K562 (cell line): ENCODE results near the gene SCGB2B2. TPM values are rescaled to one million over a fixed set of nuclear protein-coding genes. Genes with fewer than 3 reads are reported as not detected.

ENCODE experiments used
- ATAC-seq: fragments of 200-7000 bp; cut with Tn5 transposase; 3 replicates; pipeline ENCODE4 v1.9.1; 2020; ENCODE audit warnings: moderate library complexity
- BruUV-seq: library from RNA; stranded (reverse); fragments of 400-500 nt; replicated peaks from 2 replicates; lab custom pipeline; 2021; lab: Mats Ljungman, UMichigan
- CTCF ChIA-PET: fragments of 300-600 bp; formaldehyde crosslinking; extraction: SDS; loops from one replicate; lab custom pipeline; 2021; ENCODE audit warnings: low intra/inter-chr PET ratio; lab: Yijun Ruan, JAX
- POLR2A ChIA-PET: fragments of 300-600, 350-650 bp; sonication (Branson Sonifier 250); formaldehyde crosslinking; extraction: SDS; loops from one replicate; lab custom pipeline; 2021; ENCODE audit warnings: antibody characterized with exemption, inconsistent platforms; lab: Yijun Ruan, JAX
- DNase-seq, 4 experiments: peaks; one replicate each; pipeline versions ENCODE4 v3.0.0 to v3.0.0-alpha.2; 2011 to 2018; ENCODE audit warnings: low spot score in 3 of 4, mixed read lengths in 3 of 4; ENCODE audit errors: extremely low read depth in 1 of 4
- FAIRE-seq: peaks from 2 replicates; lab custom pipeline; 2011; peaks lifted over from hg19 to GRCh38; lab: Jason Lieb, UNC
- H2AFZ ChIP-seq: 2 replicates; pipeline ENCODE4 v1.6.0; 2011; ENCODE audit warnings: low read depth, low read length, control low read depth, inconsistent platforms
- H3K27ac ChIP-seq: fragments of 200-600 bp; 3 replicates; pipeline ENCODE4 v1.8.0; 2011; ENCODE audit warnings: low read depth, mild to moderate bottlenecking, control low read depth, inconsistent platforms, low read length, moderate library complexity, mixed read lengths; ENCODE audit errors: extremely low read depth
- H3K27me3 ChIP-seq, 2 experiments: fragments of 300-600 bp in 1 of 2; 2 replicates in 1 of 2; 3 replicates in 1 of 2; pipeline versions ENCODE4 v1.6.0 to v1.8.0; 2011; ENCODE audit warnings: inconsistent platforms in 2 of 2, low read length in 2 of 2, mild to moderate bottlenecking in 1 of 2, mixed read lengths in 1 of 2, moderate library complexity in 1 of 2; ENCODE audit not compliant: control insufficient read depth in 2 of 2, insufficient read depth in 2 of 2
- H3K36me3 ChIP-seq: fragments of 300-600 bp; 3 replicates; pipeline ENCODE4 v1.8.0; 2011; ENCODE audit warnings: mild to moderate bottlenecking, low read length, inconsistent platforms; ENCODE audit not compliant: control insufficient read depth, insufficient read depth
- H3K4me1 ChIP-seq, 2 experiments: fragments of 200-600 bp in 1 of 2; replicated peaks in 1 of 2; 2 replicates in 1 of 2; 3 replicates in 1 of 2; pipeline versions ENCODE4 v1.5.1 to v1.8.0; 2011; ENCODE audit warnings: inconsistent platforms in 2 of 2, low read length in 2 of 2, mild to moderate bottlenecking in 1 of 2, mixed read lengths in 1 of 2, moderate library complexity in 1 of 2; ENCODE audit not compliant: control insufficient read depth in 2 of 2, insufficient read depth in 2 of 2
- H3K4me2 ChIP-seq: 2 replicates; pipeline ENCODE4 v1.6.1; 2011; ENCODE audit warnings: low read length, control low read depth, inconsistent platforms, mixed read lengths; ENCODE audit not compliant: insufficient read depth
- H3K4me3 ChIP-seq: fragments of 200-600 bp; sonication (generic), shearing (Covaris generic); 2 replicates; pipeline ENCODE4 v1.5.1; 2016; ENCODE audit warnings: control low read depth, inconsistent platforms
- H3K79me2 ChIP-seq: fragments of 200-600 bp; 3 replicates; pipeline ENCODE4 v1.8.0; 2011; ENCODE audit warnings: low read length, inconsistent platforms; ENCODE audit not compliant: control insufficient read depth, insufficient read depth
- H3K9ac ChIP-seq, 2 experiments: 2 replicates each; pipeline versions ENCODE4 v1.6.0 to v1.6.1; 2011; ENCODE audit warnings: low read depth in 2 of 2, low read length in 2 of 2, control low read depth in 1 of 2, inconsistent platforms in 1 of 2, mild to moderate bottlenecking in 1 of 2, mixed read lengths in 1 of 2; ENCODE audit not compliant: insufficient read depth in 1 of 2
- H3K9me1 ChIP-seq: one replicate; pipeline ENCODE4 v1.6.0; 2011; ENCODE audit warnings: inconsistent platforms, mild to moderate bottlenecking, low read length, moderate library complexity; ENCODE audit not compliant: control insufficient read depth, insufficient read depth
- H3K9me3 ChIP-seq: replicated peaks from 2 replicates; pipeline ENCODE4 v1.5.1; 2011; ENCODE audit warnings: low read depth, low read length, inconsistent platforms; ENCODE audit not compliant: control insufficient read depth, insufficient read depth
- H4K20me1 ChIP-seq: replicated peaks from 2 replicates; pipeline ENCODE4 v1.6.1; 2011; ENCODE audit warnings: low read length, inconsistent platforms, mixed read lengths; ENCODE audit not compliant: control insufficient read depth, insufficient read depth
- CEBPG ChIP-seq, 3 experiments: fragments of 200-800 bp in 1 of 3; sonication (Bioruptor generic) in 1 of 3; sonication (generic) in 1 of 3; formaldehyde crosslinking in 1 of 3; IDR thresholded peaks in 2 of 3; conservative IDR thresholded peaks in 1 of 3; 2 replicates each; pipeline versions ENCODE4 v1.6.1 to v1.8.0; 2016 to 2022; ENCODE audit warnings: missing compliant biosample characterization in 2 of 3, missing genetic modification characterization in 2 of 3, mild to moderate bottlenecking in 1 of 3, missing genetic modification reagents in 1 of 3
- CHAMP1 ChIP-seq: fragments of 450-650 bp; IDR thresholded peaks from 2 replicates; pipeline ENCODE4 v1.6.1; 2016; ENCODE audit warnings: mild to moderate bottlenecking
- ETV5 ChIP-seq: sonication (generic); formaldehyde crosslinking; IDR thresholded peaks from 2 replicates; pipeline ENCODE4 v1.4.0; 2020; ENCODE audit warnings: low read depth, mild to moderate bottlenecking, missing genetic modification reagents
- FUS ChIP-seq: fragments of 200-400 bp; formaldehyde crosslinking; optimal IDR thresholded peaks from 2 replicates; pipeline ENCODE3; 2017; ENCODE audit warnings: low read depth, low read length
- GMEB1 ChIP-seq: fragments of 250-450 bp; sonication (Bioruptor Pico); IDR thresholded peaks from 2 replicates; pipeline ENCODE4 v1.4.0; 2020; ENCODE audit warnings: mild to moderate bottlenecking
- KLF1 ChIP-seq: fragments of 450-650 bp; IDR thresholded peaks from 2 replicates; pipeline ENCODE4 v1.6.1; 2016; ENCODE audit warnings: missing genetic modification characterization, missing compliant biosample characterization
- MCM7 ChIP-seq, 2 experiments: fragments of 450-650 bp; IDR thresholded peaks; 2 replicates each; pipeline ENCODE4 v1.6.1; 2016 to 2018
- MEF2D ChIP-seq: conservative IDR thresholded peaks from 2 replicates; pipeline ENCODE4 v1.6.1; 2016; ENCODE audit warnings: low read depth, missing genetic modification characterization, missing compliant biosample characterization
- NCOA6 ChIP-seq: fragments of 450-650 bp; IDR thresholded peaks from 2 replicates; pipeline ENCODE4 v1.6.1; 2017; ENCODE audit warnings: mild to moderate bottlenecking
- NCOR1 ChIP-seq: fragments of 450-650 bp; IDR thresholded peaks from 2 replicates; pipeline ENCODE4 v1.6.1; 2016; ENCODE audit warnings: mild to moderate bottlenecking, moderate library complexity
- NRF1 ChIP-seq, 2 experiments: fragments of 450-650 bp; IDR thresholded peaks in 1 of 2; conservative IDR thresholded peaks in 1 of 2; 2 replicates each; pipeline ENCODE4 v1.6.1; 2014; ENCODE audit warnings: mild to moderate bottlenecking in 2 of 2
- PRMT5 ChIP-seq: sonication (generic); formaldehyde crosslinking; IDR thresholded peaks from 2 replicates; pipeline ENCODE4 v1.5.0; 2020; ENCODE audit warnings: missing genetic modification reagents
- PTRF ChIP-seq: fragments of 450-650 bp; IDR thresholded peaks from 2 replicates; pipeline ENCODE4 v1.6.1; 2016; ENCODE audit warnings: mild to moderate bottlenecking, missing genetic modification characterization, missing compliant biosample characterization
- RAD51 ChIP-seq: fragments of 450-650 bp; IDR thresholded peaks from 2 replicates; pipeline ENCODE4 v1.7.1; 2016; ENCODE audit warnings: low read depth, mild to moderate bottlenecking, borderline replicate concordance
- RBBP5 ChIP-seq: fragments of 200-600 bp; sonication (generic); IDR thresholded peaks from 2 replicates; pipeline ENCODE4 v1.6.1; 2012; ENCODE audit warnings: borderline replicate concordance, mild to moderate bottlenecking, low read length, control low read depth, inconsistent platforms; ENCODE audit not compliant: insufficient read depth, poor library complexity, severe bottlenecking
- SAP30 ChIP-seq: fragments of 200-600 bp; sonication (generic); IDR thresholded peaks from 2 replicates; pipeline ENCODE4 v1.6.1; 2012; ENCODE audit warnings: borderline replicate concordance, low read depth, mild to moderate bottlenecking, moderate library complexity, low read length, control low read depth, inconsistent platforms; ENCODE audit not compliant: insufficient read depth, poor library complexity, severe bottlenecking
- TRIM28 ChIP-seq: fragments of 450-650 bp; IDR thresholded peaks from 2 replicates; pipeline ENCODE4 v1.6.1; 2017
- ZNF584 ChIP-seq: fragments of 200-800 bp; sonication (Bioruptor generic); IDR thresholded peaks from 2 replicates; pipeline ENCODE4 v1.6.1; 2016; ENCODE audit warnings: low read depth, mild to moderate bottlenecking, missing genetic modification characterization, missing compliant biosample characterization
- WGBS: fragments of 100-300 bp; shearing (Covaris generic); methylation state at CpG from one replicate; pipeline ENCODE4 v1.1.6; 2016; ENCODE audit warnings: low coverage, mixed read lengths; ENCODE audit not compliant: insufficient coverage; ENCODE audit errors: missing lambda C conversion rate; 5-methylcytosine and 5-hydroxymethylcytosine counted together
- in situ Hi-C: fragments of 300-500 bp; cut with MboI; formaldehyde crosslinking; loops from 4 replicates; pipeline ENCODE4 v1.15.0; 2018; ENCODE audit warnings: inconsistent platforms, mixed read lengths
- intact Hi-C: fragments of 100-400 bp; cut with micrococcal nuclease; formaldehyde crosslinking; loops from 2 replicates; pipeline ENCODE4 v1.14.2; 2022
- polyA plus RNA-seq, 8 experiments: library from polyadenylated mRNA; depleted of rRNA in 4 of 8; stranded (reverse) in 5 of 8; unstranded in 3 of 8; fragments of >200 nt; fragmentation: Nextera tagmentation in 2 of 8; fragmentation: Illumina TruSeq in 1 of 8; extraction: Ambion mirVana in 2 of 8; extraction: Trizol in 1 of 8; gene quantifications; 2 replicates each; pipeline versions ENCODE4 v1.2.1 to v1.2.3, GENCODE V29; 2011 to 2014; ENCODE audit warnings: inconsistent platforms in 1 of 8, missing spikeins in 1 of 8
- total RNA-seq, 7 experiments: library from RNA; depleted of rRNA in 6 of 7; stranded (reverse); fragments of >200 nt in 6 of 7; fragmentation: Illumina TruSeq in 2 of 7; extraction: Trizol in 2 of 7; gene quantifications; 2 replicates each; pipeline versions ENCODE4 v1.2.1 to v1.2.3, GENCODE V29; 2011 to 2021; ENCODE audit warnings: low replicate concordance in 1 of 7

The SCGB2B2 gene
- total and polyA plus RNA-seq, 9 of the 15 experiments (the other 6 are each of a cell fraction or from before 2014, with no cell fraction given): not detected

- Histone ChIP-seq H3K4me1 (no peaks in the 10 kb centered on the region), H3K4me2 (no peak overlapping the region), H4K20me1 (no peaks in the 10 kb centered on the region), H3K36me3 (no peaks in the 10 kb centered on the region), H3K9me1 (no peaks in the 10 kb centered on the region), H3K9me3 (no peaks in the 10 kb centered on the region), H3K27ac (no peak overlapping the region), H3K9ac (no peak overlapping the region), H3K79me2 (no peaks in the 10 kb centered on the region), H3K27me3 (no peaks in the 10 kb centered on the region), H2AFZ (no peak overlapping the region), H3K4me3 (no peak overlapping the region)
- 0% methylated on average over 2 of the region's 2 CpGs for WGBS
- no peak for TF ChIP-seq KLF1 (tag)
- TF ChIP-seq NCOA6: no peak
- TF ChIP-seq ETV5: no peak
- no peak for TF ChIP-seq ZNF584 (CRISPR knock-in tag)
- no peak for TF ChIP-seq TRIM28
- TF ChIP-seq NCOR1: no peak
- TF ChIP-seq GMEB1 (CRISPR knock-in tag): no peak
- TF ChIP-seq MCM7 (IDR thresholded peaks at IDR 0.05): no peak
- TF ChIP-seq MEF2D (tag): no peak
- no peak for TF ChIP-seq RAD51
- TF ChIP-seq RBBP5: no peak
- no peak for TF ChIP-seq FUS
- no peak for TF ChIP-seq NRF1 (conservative IDR thresholded peaks at IDR 0.05 in 1 of 2, IDR thresholded peaks at IDR 0.05 in 1 of 2)
- no peak for TF ChIP-seq PRMT5 (CRISPR knock-in tag)
- TF ChIP-seq PTRF (tag): no peak
- no peak for TF ChIP-seq SAP30
- TF ChIP-seq CEBPG (CRISPR knock-in tag; IDR thresholded peaks at IDR 0.05): no peak
- TF ChIP-seq CEBPG (tag; conservative IDR thresholded peaks at IDR 0.05 in 1 of 2, IDR thresholded peaks at IDR 0.05 in 1 of 2): no peak
- TF ChIP-seq CHAMP1: no peak
- intact Hi-C loops (no loop called here), in situ Hi-C loops (no loop called here)
- BruUV-seq: no TSS peak
- ChIA-PET CTCF (no interaction called here), POLR2A (no interaction called here)
- ATAC-seq (no peak), FAIRE-seq (no peak), DNase-seq (no peak)
Measured at GRCh38 chr19:34655651-34656050, 21.3 kb downstream of the SCGB2B2 start.
